IMR-90 (cell line): ENCODE data around the gene ADAMTS8. TPM values are rescaled to one million over a fixed set of nuclear protein-coding genes. Genes with fewer than 3 reads are reported as not detected.

ENCODE experiments used
- ELK1 ChIP-seq: fragments of 150-350 bp; IDR thresholded peaks from 2 replicates; pipeline ENCODE4 v1.6.1; 2016; ENCODE audit warnings: low read depth, mild to moderate bottlenecking, low read length, moderate library complexity, borderline replicate concordance
- polyA plus RNA-seq, 3 experiments: library from polyadenylated mRNA; depleted of rRNA; stranded (reverse); fragments of >200 nt; gene quantifications; 2 replicates each; pipeline ENCODE4 v1.2.3, GENCODE V29; 2012; ENCODE audit warnings: low replicate concordance in 1 of 3
- total RNA-seq: library from RNA; depleted of rRNA; stranded (reverse); fragments of >200 nt; gene quantifications from 2 replicates; pipeline ENCODE4 v1.2.3, GENCODE V29; 2012

The ADAMTS8 gene
- total and polyA plus RNA-seq, 2 of the 4 experiments (the other 2 are of a cell fraction): under 0.01 to 0.60 TPM

DNA sequence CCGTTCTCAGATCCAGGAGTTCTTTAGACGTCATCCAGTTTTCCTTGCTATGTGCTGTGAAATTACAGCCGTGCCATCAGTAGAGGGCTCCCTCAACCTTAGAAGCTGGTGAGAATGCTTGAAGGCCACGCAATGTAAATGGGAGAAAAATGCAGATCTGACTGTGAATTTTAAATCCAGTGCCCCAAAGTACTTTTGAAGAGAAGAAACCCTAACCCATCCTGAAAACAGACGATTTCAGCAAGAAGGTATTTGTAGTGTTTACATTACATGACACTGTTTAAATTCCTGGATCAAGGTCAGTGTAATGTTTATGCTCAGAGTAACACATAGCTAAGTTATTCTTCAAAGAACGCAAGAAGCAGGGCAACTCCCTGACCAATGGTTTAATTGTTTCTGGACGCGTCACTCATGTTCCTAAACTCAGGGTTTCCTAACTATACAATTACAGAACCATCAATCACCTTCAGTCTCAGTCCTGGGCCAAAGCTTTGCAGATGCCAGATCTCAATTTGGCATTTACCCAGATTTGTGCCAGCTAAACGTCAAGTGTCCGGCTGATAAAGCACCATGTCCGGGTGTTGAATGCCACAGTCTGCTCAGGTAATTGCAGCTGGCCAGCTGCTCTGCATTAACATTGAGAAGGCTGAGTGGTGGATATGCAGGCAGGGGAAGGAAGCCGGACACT, 38.2 kb downstream of the ADAMTS8 start (continued):
- TF ChIP-seq ELK1: no peak
